AG04449 (cell line): Measurements from ENCODE around the gene LZTS3.
A peak's percentile ranks its signal among the peaks of the same experiment; 100 is the strongest.
"Not testable (repeated sequence)": the region's sequence is repeated elsewhere in the genome, so short reads cannot be mapped to it uniquely, and the experiment has no call there.

Source experiments
- CTCF ChIA-PET: fragments of 350-600 bp; formaldehyde crosslinking; extraction: SDS; loops from one replicate; lab custom pipeline; 2021; ENCODE audit warnings: antibody characterized with exemption; lab: Yijun Ruan, JAX
- POLR2A ChIA-PET: fragments of 400-600, 350-600 bp; formaldehyde crosslinking; extraction: SDS; loops from one replicate; lab custom pipeline; 2020; ENCODE audit warnings: antibody characterized with exemption, inconsistent platforms; lab: Yijun Ruan, JAX
- DNase-seq: peaks from one replicate; pipeline ENCODE4 v3.0.0-alpha.2; 2010; ENCODE audit warnings: low read depth, low spot score
- H3K4me3 ChIP-seq: 2 replicates; pipeline ENCODE4 v1.5.1; 2011; ENCODE audit warnings: low read depth, mild to moderate bottlenecking, control low read depth, low read length
- TF ChIP-seq, protein P1 (sequence below): IDR thresholded peaks from one replicate; pipeline ENCODE4 v1.5.1; 2011; ENCODE audit warnings: mild to moderate bottlenecking, moderate library complexity, low read length, control low read depth, inconsistent platforms; ENCODE audit not compliant: insufficient read depth; ENCODE audit errors: missing control alignments

The LZTS3 gene

DNA sequence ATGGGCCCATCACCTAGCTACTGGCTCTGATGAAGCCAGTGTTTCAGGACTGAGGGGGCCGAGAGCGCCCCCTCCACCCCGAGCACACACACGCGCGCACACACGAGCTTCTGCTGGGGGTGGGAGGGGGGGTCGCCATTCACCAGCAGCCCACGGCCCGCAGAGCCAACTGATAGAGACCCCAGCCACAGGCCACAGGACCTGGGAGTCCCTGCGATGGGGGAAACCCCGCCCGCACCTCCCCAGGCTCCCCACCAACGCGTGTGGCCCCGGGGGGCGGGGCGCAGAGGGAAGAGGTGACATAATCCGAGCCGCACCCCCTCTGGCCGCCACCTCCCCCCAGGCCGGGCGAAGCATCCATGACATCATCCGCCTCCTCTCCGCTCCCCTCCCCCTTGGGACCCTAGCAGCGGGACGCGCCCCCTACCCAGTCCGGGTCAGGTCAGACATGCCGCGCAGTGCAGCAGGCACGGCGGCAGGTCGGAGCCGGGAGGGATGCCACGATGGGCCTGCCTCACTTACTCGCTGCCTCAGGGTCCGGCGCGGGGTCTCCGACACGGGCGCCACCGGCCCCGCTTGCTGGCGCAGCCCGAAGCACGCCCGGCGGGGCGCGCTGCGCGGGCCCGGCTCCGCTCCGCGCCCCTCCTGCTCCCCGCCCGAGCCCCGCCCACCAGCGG is at the start of gene LZTS3:
TSS of gene LZTS3 (minus strand) at position 617 of the 677 bp plus-strand sequence. CDS start 6,386 bp downstream, outside the sequence.
- ChIA-PET CTCF (interaction anchor here (1.1 kb wide), 1 partner anchor 10 kb away, joined by 6 read pairs; no protein-coding TSS in a partner anchor), POLR2A (no interaction called here)
- no peak for DNase-seq
- peak within 1 kb of the TSS; percentile 89 for H3K4me3 ChIP-seq
- TF ChIP-seq, protein P1, sequence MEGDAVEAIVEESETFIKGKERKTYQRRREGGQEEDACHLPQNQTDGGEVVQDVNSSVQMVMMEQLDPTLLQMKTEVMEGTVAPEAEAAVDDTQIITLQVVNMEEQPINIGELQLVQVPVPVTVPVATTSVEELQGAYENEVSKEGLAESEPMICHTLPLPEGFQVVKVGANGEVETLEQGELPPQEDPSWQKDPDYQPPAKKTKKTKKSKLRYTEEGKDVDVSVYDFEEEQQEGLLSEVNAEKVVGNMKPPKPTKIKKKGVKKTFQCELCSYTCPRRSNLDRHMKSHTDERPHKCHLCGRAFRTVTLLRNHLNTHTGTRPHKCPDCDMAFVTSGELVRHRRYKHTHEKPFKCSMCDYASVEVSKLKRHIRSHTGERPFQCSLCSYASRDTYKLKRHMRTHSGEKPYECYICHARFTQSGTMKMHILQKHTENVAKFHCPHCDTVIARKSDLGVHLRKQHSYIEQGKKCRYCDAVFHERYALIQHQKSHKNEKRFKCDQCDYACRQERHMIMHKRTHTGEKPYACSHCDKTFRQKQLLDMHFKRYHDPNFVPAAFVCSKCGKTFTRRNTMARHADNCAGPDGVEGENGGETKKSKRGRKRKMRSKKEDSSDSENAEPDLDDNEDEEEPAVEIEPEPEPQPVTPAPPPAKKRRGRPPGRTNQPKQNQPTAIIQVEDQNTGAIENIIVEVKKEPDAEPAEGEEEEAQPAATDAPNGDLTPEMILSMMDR: no peak

DNA sequence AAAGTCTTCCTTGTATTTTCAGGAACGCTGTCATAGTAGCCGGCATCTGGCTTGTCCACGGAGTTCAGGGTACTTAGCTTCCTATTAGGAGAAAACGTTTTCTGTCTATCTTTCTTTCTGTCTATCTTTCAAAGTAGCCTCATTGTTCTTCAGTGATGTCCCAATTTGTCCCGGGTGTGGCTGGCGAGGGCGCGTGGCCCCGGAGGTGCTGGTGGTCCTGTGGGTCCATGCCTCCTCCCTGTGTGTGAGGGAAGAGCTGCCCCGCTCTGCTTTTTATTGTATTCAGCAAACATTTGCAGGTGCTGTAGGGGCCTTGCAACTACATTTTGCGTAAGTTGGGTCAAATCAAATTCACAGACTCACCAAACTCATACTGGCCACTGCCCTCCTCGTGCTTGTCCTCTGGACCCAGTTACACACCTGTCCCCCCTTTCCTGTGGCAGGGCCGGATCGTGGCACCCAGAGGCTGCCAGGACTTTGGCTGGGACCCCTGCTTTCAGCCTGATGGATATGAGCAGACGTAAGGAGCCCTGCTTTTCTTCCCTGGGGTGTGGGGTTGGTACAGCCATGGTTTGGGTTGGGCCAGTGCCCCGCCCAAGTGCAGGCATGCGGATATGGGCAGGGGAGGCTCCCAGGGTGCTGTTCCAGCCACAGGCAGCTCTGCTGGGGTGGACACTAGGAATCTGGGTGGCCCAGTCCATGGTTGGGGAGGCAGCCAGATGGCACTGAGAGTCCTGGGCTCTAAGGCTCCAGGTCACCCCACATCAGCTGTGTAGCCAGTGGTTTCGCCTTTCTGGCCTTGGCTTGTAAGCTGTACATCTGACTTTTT is 48.3 kb upstream of the LZTS3 start:
- H3K4me3 ChIP-seq: no peak overlapping the region
- ChIA-PET CTCF (interaction anchor here (0.9 to 7.1 kb wide), 4 partner anchors 11 to 108 kb away, joined by 3 to 74 read pairs (median 5); partner anchors contain the start of gene ITPA), POLR2A (no interaction called here)
- no peak for DNase-seq
- TF ChIP-seq, protein P1: no peak

DNA sequence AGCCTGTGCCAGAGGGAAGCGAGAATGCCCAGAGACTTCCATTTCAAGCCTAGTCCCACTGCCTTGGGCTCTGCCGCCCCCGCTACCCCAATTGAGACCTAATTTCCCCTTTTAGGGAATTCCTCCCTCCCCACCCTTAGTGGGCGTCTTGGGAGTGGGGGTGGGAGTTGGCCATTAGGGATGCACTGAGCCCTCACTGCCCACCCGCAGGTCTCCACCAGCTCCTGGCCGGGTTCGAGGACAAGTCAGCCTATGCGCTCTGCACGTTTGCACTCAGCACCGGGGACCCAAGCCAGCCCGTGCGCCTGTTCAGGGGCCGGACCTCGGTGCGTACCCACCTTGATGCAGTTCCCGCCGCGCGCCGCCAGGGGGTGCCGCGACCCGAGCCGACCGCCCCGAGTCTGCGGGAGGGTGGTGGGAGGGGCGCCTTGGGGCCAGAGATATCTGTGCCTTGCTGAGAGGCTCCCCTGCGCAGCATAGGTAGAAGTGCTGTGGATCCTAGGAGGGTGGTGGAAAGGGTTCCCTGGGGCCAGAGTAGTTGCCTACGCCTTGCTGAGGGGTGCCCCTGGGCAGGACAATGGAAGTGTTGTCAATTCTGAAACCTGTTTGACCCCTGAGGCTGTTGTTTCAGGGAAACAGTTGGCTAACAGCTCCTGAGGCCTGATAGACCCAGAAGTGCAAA is 45.1 kb upstream of the LZTS3 start:
- POLR2A ChIA-PET: no interaction called here
- DNase-seq: no peak

DNA sequence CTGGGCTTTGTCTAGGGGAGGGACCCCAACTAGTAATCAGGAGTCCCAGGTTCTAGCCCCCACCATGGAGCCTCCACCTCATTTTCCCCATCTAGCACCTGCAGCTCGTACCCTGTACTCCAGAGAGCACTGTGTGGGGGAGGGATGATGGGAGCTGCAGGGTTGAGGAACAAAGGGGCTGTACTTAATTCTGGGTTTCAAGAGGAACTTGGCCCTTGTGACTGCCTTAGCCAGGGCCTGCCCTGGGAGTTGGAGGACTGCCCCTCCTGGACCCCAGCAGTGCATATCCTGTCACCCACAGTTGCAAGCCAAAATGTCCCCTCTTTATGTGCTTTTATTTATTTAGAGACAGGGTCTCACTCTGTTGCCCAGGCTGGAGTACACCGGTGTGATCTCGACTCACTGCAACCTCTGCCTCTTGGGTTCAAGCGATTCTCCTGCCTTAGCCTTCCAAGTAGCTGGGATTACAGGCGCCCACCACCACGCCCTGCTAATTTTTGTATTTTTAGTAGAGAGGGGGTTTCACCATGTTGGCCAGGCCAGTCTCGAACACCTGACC is 42.1 kb upstream of the LZTS3 start:
- DNase-seq, POLR2A ChIA-PET: not testable (repeated sequence)
- CTCF ChIA-PET: interaction anchor here (1.9 kb wide), 1 partner anchor 102 kb away, joined by 4 read pairs; no protein-coding TSS in a partner anchor

More for the DNA sequence above, 45.1 kb upstream of the LZTS3 start:
- TF ChIP-seq, protein P1: peak; percentile 95
- no peak overlapping the region for H3K4me3 ChIP-seq
- CTCF ChIA-PET: interaction anchor here (0.6 to 7.1 kb wide), 28 partner anchors 9 to 115 kb away, joined by 3 to 74 read pairs (median 6); partner anchors contain the start of genes ITPA and SLC4A11

DNA sequence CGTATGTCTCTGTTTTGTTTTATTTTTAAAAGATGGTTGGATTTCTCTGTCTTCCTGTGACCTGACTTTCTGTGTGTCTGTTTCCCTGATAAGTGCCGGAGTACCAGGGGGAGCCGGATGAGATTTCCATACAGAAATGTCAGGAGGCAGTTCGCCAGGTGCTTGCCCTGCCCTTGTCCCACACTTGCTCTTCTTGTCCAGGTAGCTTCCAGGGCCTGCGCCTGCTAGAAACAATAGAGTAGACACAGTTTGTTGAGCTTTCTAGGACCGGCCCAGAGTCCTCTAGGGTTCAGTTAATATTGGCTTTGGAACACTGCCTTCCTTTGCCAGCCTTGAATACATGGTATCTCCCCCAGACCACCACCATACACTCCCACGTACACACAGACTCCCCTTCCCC is 39.9 kb upstream of the LZTS3 start:
- DNase-seq: no peak

More for the DNA sequence above, 42.1 kb upstream of the LZTS3 start:
- not testable (repeated sequence) for H3K4me3 ChIP-seq

DNA sequence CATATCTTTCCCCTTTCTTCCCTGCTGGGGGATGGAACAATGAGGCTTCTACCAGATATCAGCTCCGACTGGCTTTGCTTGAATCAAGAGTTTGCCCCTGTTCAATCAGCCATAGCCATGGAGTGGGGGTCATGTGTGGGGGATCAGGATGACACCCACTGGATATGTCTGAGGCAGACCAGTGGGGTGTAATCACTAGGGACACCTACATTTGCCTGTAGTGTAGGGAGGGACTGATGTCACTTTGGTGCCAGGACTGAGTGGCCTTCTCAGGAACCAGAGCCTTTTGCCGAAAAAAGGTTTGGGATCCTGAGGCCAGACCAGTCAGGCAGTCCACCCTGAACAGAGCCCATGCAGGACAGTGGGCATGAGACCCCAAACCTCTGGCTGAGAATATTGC is 37.0 kb upstream of the LZTS3 start:
- H3K4me3 ChIP-seq: peak overlapping the region; percentile 89
- DNase-seq: no peak
- ChIA-PET POLR2A (no interaction called here), CTCF (interaction anchor here (1.8 to 8.1 kb wide), 2 partner anchors 10 to 17 kb away, joined by 4 to 74 read pairs; no protein-coding TSS in a partner anchor)
- TF ChIP-seq, protein P1: no peak

More for the DNA sequence above, 39.9 kb upstream of the LZTS3 start:
- no peak overlapping the region for H3K4me3 ChIP-seq
- POLR2A ChIA-PET: no interaction called here
- CTCF ChIA-PET: interaction anchor here (1.9 to 8.1 kb wide), 2 partner anchors 7 to 12 kb away, joined by 6 to 74 read pairs; no protein-coding TSS in a partner anchor
- TF ChIP-seq, protein P1: no peak
